Stimulated activated CD8-positive, alpha-beta memory T cell treated with anti-CD3 and anti-CD28 coated beads, Interleukin-12 subunit alpha, Interleukin-12 subunit beta, amount 100 ng/mL, for 24 hours (primary cell): ENCODE results near the gene DPEP2.
"Not testable (repeated sequence)": the region's sequence is repeated elsewhere in the genome, so short reads cannot be mapped to it uniquely, and the experiment has no call there.

Source experiments
- DNase-seq: peaks from one replicate; pipeline ENCODE4 v3.0.0-alpha.2; 2020; ENCODE audit errors: extremely low read depth

Gene DPEP2

DNA sequence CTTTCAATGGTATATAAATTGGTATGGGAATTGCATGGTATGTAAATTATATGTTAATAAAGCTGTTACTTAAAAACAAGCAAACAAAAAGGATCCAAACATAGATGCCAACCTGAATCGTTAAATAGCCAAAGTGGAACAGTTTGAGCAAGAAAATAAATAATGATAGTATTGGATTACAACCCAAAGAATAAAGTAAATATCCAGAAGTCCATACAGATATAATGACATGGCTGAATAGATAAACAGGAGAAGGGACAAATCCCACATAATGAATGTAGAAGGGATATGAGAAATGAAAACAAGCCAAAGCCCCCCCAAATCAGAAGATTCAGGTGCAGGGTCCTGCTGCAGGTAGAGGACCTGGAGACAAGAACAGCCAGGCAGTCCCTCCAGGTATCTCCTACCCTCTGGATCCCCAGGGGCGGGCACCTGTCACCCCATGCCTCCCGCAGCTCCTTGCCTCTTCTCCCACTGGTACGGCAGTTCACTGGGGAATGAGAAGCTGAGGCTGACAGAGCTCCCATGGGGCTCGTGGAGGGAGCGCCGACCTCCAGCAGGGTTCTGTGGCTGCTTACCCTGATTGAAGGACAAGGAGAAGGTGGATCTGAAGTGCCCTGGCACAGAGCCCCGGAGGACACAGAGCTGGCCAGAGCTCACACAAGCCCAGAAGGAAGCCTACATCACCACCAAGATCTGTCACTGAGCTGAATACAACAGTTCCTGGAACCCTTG lies 45.5 kb downstream of the DPEP2 start:
- DNase-seq: no peak

GRCh38 chr16:67951485-67951884 lies 47.8 kb downstream of the DPEP2 start:
- DNase-seq: no peak

DNA sequence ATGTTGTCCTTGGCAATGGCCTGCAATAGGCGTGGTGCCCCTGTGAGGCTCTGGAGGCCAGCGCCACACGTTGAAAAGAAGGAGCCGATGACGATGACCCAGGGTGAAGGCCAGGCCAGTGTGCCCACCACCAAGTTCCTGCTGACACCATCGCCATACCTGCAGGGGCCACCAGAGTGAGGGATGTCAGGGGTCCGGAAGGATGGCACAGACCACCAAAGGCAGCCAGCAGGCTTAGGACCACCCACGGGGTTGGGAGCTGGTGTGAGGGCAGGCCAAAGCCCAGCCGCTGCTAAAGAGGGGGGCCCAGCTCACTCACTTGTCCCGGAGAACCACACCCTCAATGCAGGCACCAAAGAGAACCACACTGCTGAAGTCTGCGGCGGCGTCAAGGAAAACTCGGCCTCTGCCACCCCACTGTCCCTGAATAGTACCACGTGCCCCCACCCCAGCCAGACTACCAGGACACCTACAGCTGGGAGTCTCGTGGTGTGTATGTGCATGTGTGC lies 48.9 kb downstream of the DPEP2 start:
- DNase-seq: no peak

DNA sequence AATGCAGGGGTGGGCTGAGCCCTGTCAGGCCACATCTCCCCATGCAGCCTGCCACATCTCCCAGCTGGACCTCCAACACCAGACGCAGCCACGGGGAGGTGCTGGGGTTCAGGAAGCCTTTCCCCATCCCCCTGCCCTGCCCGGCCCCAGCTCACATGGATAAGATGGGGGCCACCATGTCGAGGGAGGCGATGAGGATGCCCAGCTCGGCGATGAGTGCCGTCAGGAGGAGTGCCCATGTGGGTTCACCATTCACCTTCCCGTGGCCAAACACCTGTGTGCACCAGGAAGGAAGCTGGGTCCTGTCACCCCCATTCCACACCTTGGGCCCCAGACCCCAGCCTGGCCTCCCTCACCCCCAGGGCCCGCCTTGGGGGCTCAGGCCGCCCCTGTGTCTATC lies 49.6 kb downstream of the DPEP2 start:
- no peak for DNase-seq

- DNase-seq: no peak
Observed at GRCh38 chr16:67948015-67948414, 51.3 kb downstream of the DPEP2 start.

DNA sequence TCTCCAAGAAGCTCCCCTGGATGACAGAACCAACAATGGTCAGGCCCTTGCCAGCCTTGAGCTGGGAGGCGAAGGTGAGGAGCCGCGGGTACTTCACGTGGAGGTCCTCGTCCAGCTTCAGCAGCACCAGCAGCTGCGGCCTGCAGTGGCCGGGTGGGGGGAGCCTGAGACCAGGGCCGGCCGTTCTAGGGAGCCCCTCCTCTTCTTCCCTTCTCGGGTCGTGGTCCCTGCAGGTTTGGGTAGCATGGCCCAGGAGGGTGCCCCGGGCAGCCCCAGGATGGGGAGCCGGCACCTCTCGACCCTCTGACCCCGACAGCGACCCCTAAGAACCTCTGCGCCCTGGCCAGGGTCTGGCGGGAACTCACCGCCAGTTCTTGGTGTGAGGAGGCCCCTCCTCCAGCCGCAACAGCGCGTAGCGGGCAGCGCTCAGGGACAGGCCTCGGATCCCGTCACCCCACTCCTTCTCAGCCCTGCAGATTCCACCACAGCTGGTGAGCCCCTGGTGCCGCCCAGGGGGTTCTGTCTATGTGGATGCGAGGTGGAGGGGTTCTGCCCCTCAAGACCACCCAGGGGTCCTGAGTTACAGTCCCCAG lies 52.2 kb downstream of the DPEP2 start:
- DNase-seq: no peak

DNA sequence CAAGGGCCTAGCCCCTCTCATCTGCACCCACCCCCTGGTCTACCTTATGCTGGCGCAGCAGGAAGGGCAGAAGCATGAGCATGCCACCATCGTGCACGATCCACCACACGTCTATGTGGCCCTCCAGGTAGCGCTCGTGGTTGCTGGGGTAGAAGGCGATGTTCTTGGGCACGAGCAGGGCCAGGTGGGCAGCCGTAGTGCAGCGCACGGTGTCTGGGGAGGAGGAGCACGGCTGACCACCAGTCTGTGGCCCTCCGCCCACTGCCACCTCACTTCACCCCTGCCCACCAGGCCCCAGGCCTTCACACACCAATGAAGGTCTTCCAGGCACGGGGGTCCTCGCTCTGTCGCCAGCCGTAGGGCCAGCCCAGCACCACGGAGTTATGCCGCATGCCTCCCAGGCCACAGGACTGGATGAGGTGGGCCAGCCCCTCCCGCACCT lies 53.1 kb downstream of the DPEP2 start:
- no peak for DNase-seq

DNA sequence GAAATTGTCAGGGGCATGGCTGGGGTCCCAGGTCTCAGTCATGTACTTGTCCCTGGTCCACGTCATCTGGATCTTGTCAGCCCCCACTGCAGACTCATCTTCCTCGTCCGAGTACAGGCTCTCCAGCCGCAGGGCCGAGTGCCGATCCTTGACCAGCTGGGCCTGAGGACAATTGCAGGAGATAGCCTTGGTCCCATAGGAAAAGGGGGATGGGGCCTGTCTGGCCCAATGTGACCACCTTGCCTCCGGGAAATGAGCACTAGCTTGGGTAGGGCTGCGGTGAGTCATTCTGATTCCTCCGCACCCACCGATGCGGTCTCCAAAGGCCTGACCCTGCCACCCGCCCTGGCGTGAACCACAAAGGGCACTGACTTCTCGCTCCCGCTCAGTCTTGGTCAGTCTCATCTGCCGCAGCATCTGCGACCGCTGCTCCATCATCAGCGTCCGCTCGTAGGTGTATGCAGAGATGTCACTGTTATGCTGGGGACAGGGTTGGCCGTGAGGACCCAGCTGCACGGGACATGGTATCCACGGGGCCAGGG lies 53.8 kb downstream of the DPEP2 start:
- no peak for DNase-seq

GRCh38 chr16:67944690-67945391 lies 54.4 kb downstream of the DPEP2 start:
- DNase-seq: no peak

DNA sequence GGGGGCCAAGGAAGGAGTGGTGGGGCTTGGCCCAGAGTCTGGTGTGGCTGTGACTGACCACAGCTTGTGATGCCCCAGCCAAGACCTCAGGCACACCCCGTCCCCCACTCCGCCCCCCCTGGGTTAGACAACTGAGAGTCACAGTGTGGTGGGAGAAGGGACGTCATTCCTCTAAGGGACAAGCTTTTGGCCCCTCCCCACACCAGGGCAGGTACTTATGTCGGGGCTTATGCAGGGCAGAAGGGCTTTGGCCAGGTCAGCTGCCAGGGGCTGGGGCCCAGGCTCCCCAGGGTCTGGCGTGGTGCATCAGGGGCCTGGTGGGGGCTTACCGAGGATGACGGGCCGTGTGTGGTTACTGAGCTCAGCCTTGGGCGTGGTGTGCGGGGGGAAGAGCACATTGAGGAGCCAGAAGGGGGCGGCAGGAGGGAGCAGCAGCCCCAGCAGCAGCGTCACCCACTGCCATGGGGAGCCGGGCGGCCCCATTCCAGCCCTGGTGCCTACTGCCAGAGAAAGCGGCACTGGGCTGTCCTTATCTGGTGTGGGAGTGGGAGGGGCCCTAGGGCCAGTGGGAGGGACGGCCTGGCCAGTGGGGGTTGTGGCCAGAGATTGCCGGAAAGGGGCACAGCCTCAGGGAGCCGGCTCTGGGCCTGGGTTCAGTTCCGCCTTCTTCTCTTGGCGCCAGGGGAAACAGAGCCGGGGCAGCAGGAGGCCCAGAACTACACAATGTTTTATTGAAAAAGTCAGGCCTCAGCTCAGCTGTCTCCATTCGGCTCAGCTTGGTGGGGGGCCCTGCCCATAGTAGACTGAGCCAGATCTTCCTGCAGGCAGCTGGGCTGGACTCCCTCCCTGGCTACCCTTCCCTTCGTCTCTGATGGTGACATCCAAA lies 55.4 kb downstream of the DPEP2 start, which contains the start of gene LCAT:
TSS of gene LCAT (minus strand) at position 502 of the 886 bp plus-strand sequence. CDS start at position 483, 19 bp downstream.
- DNase-seq: no peak

DNA sequence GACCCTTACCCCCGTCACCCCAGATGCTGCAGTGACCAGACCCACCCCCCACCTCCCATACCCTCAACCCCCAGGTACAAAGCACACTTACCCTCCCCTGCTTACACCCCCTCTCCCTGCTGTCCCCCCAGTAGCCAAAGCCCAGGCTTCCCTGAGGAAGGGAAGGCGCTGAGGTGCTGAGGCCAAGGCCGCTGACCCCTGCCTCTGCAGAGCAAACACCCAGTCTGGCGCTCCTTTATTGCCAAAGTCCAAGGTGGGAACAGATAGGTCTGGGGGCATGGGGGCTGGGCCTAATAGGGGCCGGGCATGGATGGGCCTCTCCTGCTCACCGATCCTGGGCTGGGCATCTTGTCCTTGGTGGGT lies 56.0 kb downstream of the DPEP2 start:
- no peak for DNase-seq

DNA sequence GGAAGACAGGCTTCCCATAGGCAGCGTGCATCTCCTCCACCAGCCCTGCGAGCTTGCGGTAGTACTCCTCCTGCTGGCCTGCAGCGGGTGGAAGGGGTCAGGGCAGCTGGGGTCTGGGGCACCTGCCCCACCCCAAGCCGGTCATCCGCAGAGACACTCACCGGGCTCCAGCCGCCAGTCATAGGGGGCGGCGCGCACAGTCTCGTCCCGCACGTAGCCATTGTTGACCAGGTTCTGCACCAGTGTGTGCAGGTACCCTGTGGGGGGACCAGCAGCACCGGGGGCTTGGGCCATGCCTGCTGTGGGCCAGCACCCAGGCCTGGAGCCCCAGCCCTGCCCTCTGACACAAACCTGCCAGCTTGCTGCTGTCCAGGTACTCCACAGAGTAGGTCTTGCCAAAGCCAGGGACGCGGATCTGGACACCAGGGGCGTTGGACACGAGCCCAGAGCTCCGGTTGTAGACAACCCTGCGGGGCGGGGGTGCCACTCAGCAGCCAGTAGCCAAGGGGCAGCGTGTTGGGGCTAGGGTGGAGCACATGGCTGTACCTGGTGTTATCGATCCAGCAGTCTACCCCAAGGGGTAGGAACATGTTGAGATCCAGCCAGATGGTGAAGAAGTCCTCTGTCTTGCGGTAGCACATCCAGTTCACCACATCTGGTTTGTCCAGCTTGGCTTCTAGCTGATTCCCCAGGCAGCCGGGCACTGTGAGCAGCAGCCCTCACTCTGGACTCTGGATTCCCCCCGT lies 56.6 kb downstream of the DPEP2 start:
- no peak for DNase-seq

- no peak for DNase-seq
Observed at GRCh38 chr16:67942200-67942509, 57.1 kb downstream of the DPEP2 start.

GRCh38 chr16:67941469-67942199 lies 57.6 kb downstream of the DPEP2 start:
- DNase-seq: no peak

GRCh38 chr16:67940446-67941089 lies 58.7 kb downstream of the DPEP2 start:
- no peak for DNase-seq

GRCh38 chr16:67939507-67940445 lies 59.5 kb downstream of the DPEP2 start:
- DNase-seq: no peak

DNA sequence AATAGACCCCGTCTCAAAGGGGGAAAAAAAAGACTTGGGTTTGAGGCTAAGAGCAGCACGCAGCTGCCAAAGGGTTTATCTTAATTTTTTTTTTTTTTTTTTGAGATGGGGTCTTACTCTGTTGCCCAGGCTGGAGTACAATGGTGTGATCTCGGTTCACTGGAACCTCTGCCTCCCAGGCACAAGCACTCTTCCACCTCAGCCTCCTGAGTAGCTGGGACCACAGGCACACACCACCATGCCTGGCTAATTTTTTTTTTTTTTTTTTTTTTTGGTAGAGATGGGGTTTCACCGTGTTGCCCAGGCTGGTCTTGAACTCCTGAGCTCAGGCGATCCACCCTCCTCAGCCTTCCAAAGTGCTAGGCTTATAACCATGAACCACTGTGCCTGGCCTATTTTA lies 61.6 kb downstream of the DPEP2 start:
- not testable (repeated sequence) for DNase-seq
